Measurements from ENCODE around the gene RPL37A.

The RPL37A gene

GRCh38 chr2:216490061-216490460, 8.6 kb upstream of the RPL37A start:
- DNase-seq (ENCODE audit: low read depth) = no peak

GRCh38 chr2:216491793-216492596, 6.6 kb upstream of the RPL37A start:
- no peak for DNase-seq (ENCODE audit: low read depth)

GRCh38 chr2:216492597-216493333, 5.9 kb upstream of the RPL37A start:
- no peak for DNase-seq (ENCODE audit: low read depth)

GRCh38 chr2:216493334-216493685, 5.3 kb upstream of the RPL37A start:
- DNase-seq (ENCODE audit: low read depth) = no peak

GRCh38 chr2:216495656-216496055, 3.0 kb upstream of the RPL37A start:
- no peak for DNase-seq (ENCODE audit: low read depth)

- DNase-seq (ENCODE audit: low read depth) = no peak
Measured at GRCh38 chr2:216497382-216498069, 1.1 kb upstream of the RPL37A start.

GRCh38 chr2:216498070-216498378, 620 bp upstream of the RPL37A start:
- no peak for DNase-seq (ENCODE audit: low read depth)

- no peak for DNase-seq (ENCODE audit: low read depth)
Measured at GRCh38 chr2:216499641-216500218, 1.1 kb downstream of the RPL37A start.

GRCh38 chr2:216500572-216500971, 1.9 kb downstream of the RPL37A start:
- no peak for DNase-seq (ENCODE audit: low read depth)

GRCh38 chr2:216501854-216502253, 3.2 kb downstream of the RPL37A start:
- DNase-seq (ENCODE audit: low read depth) = no peak

GRCh38 chr2:216502381-216503158, 3.9 kb downstream of the RPL37A start:
- DNase-seq (ENCODE audit: low read depth) = no peak

GRCh38 chr2:216503159-216503629, 4.5 kb downstream of the RPL37A start:
- no peak for DNase-seq (ENCODE audit: low read depth)

- no peak for DNase-seq (ENCODE audit: low read depth)
Measured at GRCh38 chr2:216503697-216504375, 5.2 kb downstream of the RPL37A start.

- no peak for DNase-seq (ENCODE audit: low read depth)
Measured at GRCh38 chr2:216504376-216504762, 5.7 kb downstream of the RPL37A start.

- DNase-seq (ENCODE audit: low read depth) = no peak
Measured at GRCh38 chr2:216505133-216506106, 6.8 kb downstream of the RPL37A start.

- no peak for DNase-seq (ENCODE audit: low read depth)
Measured at GRCh38 chr2:216507220-216508160, 8.8 kb downstream of the RPL37A start.

- DNase-seq (ENCODE audit: low read depth) = no peak
Measured at GRCh38 chr2:216508229-216508628, 9.6 kb downstream of the RPL37A start.

- no peak for DNase-seq (ENCODE audit: low read depth)
Measured at GRCh38 chr2:216516730-216517350, 18.2 kb downstream of the RPL37A start.
